Esophagus squamous epithelium (tissue), 5 donors: ENCODE measurements around the gene REELD1. TPM values are rescaled to one million over a fixed set of nuclear protein-coding genes. Genes with fewer than 3 reads are reported as not detected.

Experiments used
- DNase-seq: peaks from one replicate; lab custom pipeline; 2025; lab: John Stamatoyannopoulos, UW
- H3K27ac ChIP-seq, 4 donors: fragments of 200-600 bp; sonication (generic); one replicate each; pipeline ENCODE4 v1.5.1; 2016 to 2019; ENCODE audit warnings: mild to moderate bottlenecking in 1 of 4
- H3K27me3 ChIP-seq, 4 donors: fragments of 200-600 bp; sonication (generic); 1 replicate in 3 of 4; 2 replicates in 1 of 4; pipeline versions ENCODE4 v1.5.1 to v1.6.0; 2017 to 2021; ENCODE audit warnings: antibody characterized with exemption in 1 of 4
- H3K36me3 ChIP-seq, 3 donors: fragments of 200-600 bp; sonication (generic); one replicate each; pipeline ENCODE4 v1.5.1; 2016 to 2019
- H3K4me1 ChIP-seq, 3 donors: fragments of 200-600 bp; sonication (generic); one replicate each; pipeline ENCODE4 v1.5.1; 2017 to 2019
- H3K4me3 ChIP-seq, 4 donors: fragments of 200-600 bp; sonication (generic); 1 replicate in 3 of 4; 2 replicates in 1 of 4; pipeline ENCODE4 v1.5.1; 2016 to 2019; ENCODE audit warnings: mild to moderate bottlenecking in 2 of 4, moderate library complexity in 1 of 4
- H3K9me3 ChIP-seq, 3 donors: fragments of 200-600 bp; sonication (generic); one replicate each; pipeline ENCODE4 v1.5.1; 2016 to 2019
- CTCF ChIP-seq, 6 experiments: fragments of 450-650 bp in 4 of 6; fragments of 200-600 bp in 2 of 6; sonication (generic) in 2 of 6; IDR thresholded peaks; one replicate each; pipeline ENCODE4 v1.5.1; 2016 to 2019; ENCODE audit warnings: antibody characterized with exemption in 6 of 6, mild to moderate bottlenecking in 4 of 6, moderate library complexity in 4 of 6
- POLR2A ChIP-seq, 4 donors: fragments of 450-650 bp; IDR thresholded peaks; one replicate each; pipeline ENCODE4 v1.6.1; 2017; ENCODE audit warnings: antibody characterized with exemption in 4 of 4, mild to moderate bottlenecking in 4 of 4, moderate library complexity in 3 of 4
- WGBS, 2 donors: methylation state at CpG; one replicate each; pipeline ENCODE4 v1.1.5; 2018; 5-methylcytosine and 5-hydroxymethylcytosine counted together
- intact Hi-C: fragments of 100-400 bp; cut with DNase I; formaldehyde crosslinking; loops from one replicate; pipeline ENCODE4 v1.15.0; 2022
- total RNA-seq, 4 donors: library from RNA; depleted of rRNA; stranded (reverse); fragments of >200 nt; gene quantifications; one replicate each; pipeline ENCODE4 v1.1.0, GENCODE V29; 2016
- donor health status: DM: yes; HTN: yes; CAD: no.

Gene REELD1
- total RNA-seq, 4 donors from 2014 or later, result not detected

GRCh38 chr4:146257511-146257910 is 43.2 kb downstream of the REELD1 start:
- TF ChIP-seq POLR2A (IDR thresholded peaks at IDR 0.05) (no peak), CTCF (IDR thresholded peaks at IDR 0.05) (no peak)
- Histone ChIP-seq H3K4me3 (no peak overlapping the region), H3K36me3 (peaks cover 0 to 37% (median 0%) of the 10 kb centered on the region in 3 donors), H3K9me3 (no peaks in the 10 kb centered on the region), H3K4me1 (no peaks in the 10 kb centered on the region), H3K27me3 (no peaks in the 10 kb centered on the region), H3K27ac (no peak overlapping the region)
- no peak for DNase-seq
- intact Hi-C loops, result no loop called here
- 89% methylated on average over 1 of the region's 1 CpG; no CpG with 5 or more reads in 1 of the 2 donors for WGBS, 2 donors

DNA sequence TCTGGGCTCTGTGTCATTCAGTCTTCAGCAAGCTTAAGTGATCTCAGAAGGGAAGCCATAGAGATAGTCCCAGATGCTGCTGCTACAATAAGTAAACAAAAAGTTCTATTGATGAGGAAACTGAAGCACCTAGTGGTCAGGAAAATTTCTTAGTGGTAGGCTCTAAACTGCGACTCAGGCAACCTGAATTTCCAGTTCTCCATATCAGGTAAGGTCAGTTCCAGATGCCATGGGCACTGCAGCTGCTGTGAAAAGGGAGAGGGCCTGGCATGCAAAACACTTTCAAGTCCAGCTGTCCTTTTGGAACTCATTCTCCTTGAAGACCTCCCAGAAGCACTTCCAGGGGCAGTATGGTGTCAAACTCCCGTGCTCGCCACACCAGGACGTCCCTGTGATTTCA is 46.2 kb downstream of the REELD1 start:
- no peak for DNase-seq
- H3K27ac ChIP-seq, result no peak overlapping the region
- WGBS, 2 donors, result 50 to 93% methylated on average over 1 to 4 of the region's 4 CpGs

GRCh38 chr4:146261041-146261440 is 46.7 kb downstream of the REELD1 start:
- WGBS, 2 donors, result 92 to 100% methylated on average over 2 of the region's 2 CpGs
- no peaks in the 10 kb centered on the region for H3K4me1 ChIP-seq
- H3K9me3 ChIP-seq, result no peaks in the 10 kb centered on the region
- no peaks in the 10 kb centered on the region for H3K27me3 ChIP-seq
- peaks cover 0 to 26% (median 0%) of the 10 kb centered on the region in 3 donors for H3K36me3 ChIP-seq
- no peak for TF ChIP-seq CTCF (IDR thresholded peaks at IDR 0.05)
- no peak for TF ChIP-seq POLR2A (IDR thresholded peaks at IDR 0.05)
- no peak overlapping the region for H3K27ac ChIP-seq
- DNase-seq, result no peak
- intact Hi-C loops, result no loop called here
- H3K4me3 ChIP-seq, result no peak overlapping the region

More for the DNA sequence above, 46.2 kb downstream of the REELD1 start:
- H3K4me1 ChIP-seq, result no peaks in the 10 kb centered on the region
- intact Hi-C loops, result no loop called here
- H3K27me3 ChIP-seq, result no peaks in the 10 kb centered on the region
- no peak for TF ChIP-seq POLR2A (IDR thresholded peaks at IDR 0.05)
- peak in 1 of 6 experiments; percentile 9 for TF ChIP-seq CTCF (IDR thresholded peaks at IDR 0.05)
- H3K9me3 ChIP-seq, result no peaks in the 10 kb centered on the region
- H3K36me3 ChIP-seq, result peaks cover 0 to 31% (median 0%) of the 10 kb centered on the region in 3 donors
- no peak overlapping the region for H3K4me3 ChIP-seq

DNA sequence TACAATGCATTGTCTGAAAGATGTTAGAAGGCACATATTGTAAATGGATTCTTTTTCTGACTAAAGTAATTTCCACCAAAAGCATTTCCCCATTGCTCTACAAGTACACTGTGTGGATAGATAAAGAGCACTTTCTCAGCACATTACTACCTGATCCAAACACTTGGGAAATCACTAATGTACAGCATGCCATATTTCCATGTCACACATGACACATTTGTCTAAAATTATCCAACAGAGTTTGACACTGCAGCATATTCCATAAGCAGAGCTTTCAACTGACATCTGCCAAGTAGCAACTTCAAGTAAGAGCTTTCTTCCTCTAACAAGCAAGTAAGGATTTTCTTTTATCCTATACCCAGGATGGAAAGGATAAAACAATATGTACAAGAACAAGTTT is 49.5 kb downstream of the REELD1 start:
- Histone ChIP-seq H3K4me3 (no peak overlapping the region), H3K27me3 (no peaks in the 10 kb centered on the region), H3K9me3 (no peaks in the 10 kb centered on the region), H3K27ac (no peak overlapping the region), H3K36me3 (peaks cover 0 to 2% (median 0%) of the 10 kb centered on the region in 3 donors), H3K4me1 (no peaks in the 10 kb centered on the region)
- no peak for DNase-seq
- intact Hi-C loops, result no loop called here
- TF ChIP-seq CTCF (IDR thresholded peaks at IDR 0.05), result no peak
- no peak for TF ChIP-seq POLR2A (IDR thresholded peaks at IDR 0.05)

- Histone ChIP-seq H3K4me1 (no peaks in the 10 kb centered on the region), H3K36me3 (no peaks in the 10 kb centered on the region), H3K27me3 (no peaks in the 10 kb centered on the region), H3K27ac (no peak overlapping the region), H3K4me3 (no peak overlapping the region), H3K9me3 (no peaks in the 10 kb centered on the region)
- intact Hi-C loops, result no loop called here
- no peak for DNase-seq
- no peak for TF ChIP-seq CTCF (IDR thresholded peaks at IDR 0.05)
- no peak for TF ChIP-seq POLR2A (IDR thresholded peaks at IDR 0.05)
- WGBS, 2 donors, result 90 to 95% methylated on average over 2 of the region's 2 CpGs
Measured at GRCh38 chr4:146265950-146266490, 51.7 kb downstream of the REELD1 start.
